MCF 10A (cell line): ENCODE data around the gene TRIM71. TPM values are rescaled to one million over a fixed set of nuclear protein-coding genes. Genes with fewer than 3 reads are reported as not detected.
"Not testable (repeated sequence)": the region's sequence is repeated elsewhere in the genome, so short reads cannot be mapped to it uniquely, and the experiment has no call there.

Experiments
- BruUV-seq: library from RNA; stranded (reverse); fragments of 400-500 nt; replicated peaks from 2 replicates; lab custom pipeline; 2021; lab: Mats Ljungman, UMichigan
- CTCF ChIA-PET: fragments of 300-600 bp; sonication (Branson Sonifier 250); formaldehyde crosslinking; extraction: SDS; loops from one replicate; lab custom pipeline; 2021; ENCODE audit warnings: antibody characterized with exemption, inconsistent platforms; lab: Yijun Ruan, JAX
- POLR2A ChIA-PET: fragments of 300-600, 350-650 bp; sonication (Branson Sonifier 250); formaldehyde crosslinking; extraction: SDS; loops from one replicate; lab custom pipeline; 2020; ENCODE audit warnings: antibody characterized with exemption, inconsistent platforms; lab: Yijun Ruan, JAX
- DNase-seq: peaks from one replicate; pipeline ENCODE4 v3.0.0-alpha.2; 2018; ENCODE audit not compliant: unreplicated experiment
- H3K27ac Mint-ChIP-seq: one replicate; pipeline ENCODE4 v1.8.0; 2022; ENCODE audit warnings: mild to moderate bottlenecking, low read depth, mixed read lengths; ENCODE audit not compliant: unreplicated experiment
- H3K27me3 Mint-ChIP-seq: one replicate; pipeline ENCODE4 v1.8.0; 2022; ENCODE audit warnings: mixed read lengths; ENCODE audit not compliant: insufficient read depth, unreplicated experiment
- H3K36me3 Mint-ChIP-seq: one replicate; pipeline ENCODE4 v1.8.0; 2022; ENCODE audit warnings: mild to moderate bottlenecking, moderate library complexity, mixed read lengths; ENCODE audit not compliant: insufficient read depth, unreplicated experiment
- H3K4me1 Mint-ChIP-seq: one replicate; pipeline ENCODE4 v1.8.0; 2022; ENCODE audit warnings: mixed read lengths; ENCODE audit not compliant: insufficient read depth, unreplicated experiment
- H3K4me3 Mint-ChIP-seq: one replicate; pipeline ENCODE4 v1.8.0; 2022; ENCODE audit warnings: mild to moderate bottlenecking, moderate library complexity, mixed read lengths; ENCODE audit not compliant: unreplicated experiment
- H3K9me3 Mint-ChIP-seq: one replicate; pipeline ENCODE4 v1.8.0; 2022; ENCODE audit warnings: mixed read lengths; ENCODE audit not compliant: unreplicated experiment
- CTCF ChIP-seq: fragments of 200-600 bp; IDR thresholded peaks from one replicate; pipeline ENCODE4 v1.8.0; 2022; ENCODE audit warnings: antibody characterized with exemption, mild to moderate bottlenecking; ENCODE audit not compliant: unreplicated experiment
- intact Hi-C: fragments of 100-400 bp; cut with micrococcal nuclease; formaldehyde crosslinking; loops from 2 replicates; pipeline ENCODE4 v1.14.1; 2022
- total RNA-seq: library from RNA; stranded (reverse); gene quantifications from 2 replicates; pipeline ENCODE4 v1.2.3, GENCODE V29; 2022

The TRIM71 gene
- total RNA-seq, 1 experiment from 2014 or later, result 0.05 TPM

GRCh38 chr3:32922078-32922477, 104.3 kb downstream of the TRIM71 start:
- H3K4me3 Mint-ChIP-seq, result no peak overlapping the region
- H3K4me1 Mint-ChIP-seq, result peaks cover 9% of the 10 kb centered on the region
- BruUV-seq, result no TSS peak
- POLR2A ChIA-PET, result interaction anchor here (0.6 to 3.8 kb wide), 5 partner anchors 7 to 269 kb away, joined by 3 to 29 read pairs (median 4); no protein-coding TSS in a partner anchor
- no peaks in the 10 kb centered on the region for H3K27me3 Mint-ChIP-seq
- no peak for TF ChIP-seq CTCF
- no peak for DNase-seq
- H3K36me3 Mint-ChIP-seq, result no peaks in the 10 kb centered on the region
- H3K9me3 Mint-ChIP-seq, result no peaks in the 10 kb centered on the region
- intact Hi-C loops, result no loop called here
- H3K27ac Mint-ChIP-seq, result peak overlapping the region; percentile 69
- CTCF ChIA-PET, result interaction anchor here (0.6 to 1.2 kb wide), 3 partner anchors 11 to 49 kb away, joined by 3 read pairs; no protein-coding TSS in a partner anchor

GRCh38 chr3:32930161-32930560, 112.4 kb downstream of the TRIM71 start:
- no peak overlapping the region for H3K27ac Mint-ChIP-seq
- no TSS peak for BruUV-seq
- TF ChIP-seq CTCF, result no peak
- intact Hi-C loops, result no loop called here
- H3K9me3 Mint-ChIP-seq, result no peaks in the 10 kb centered on the region
- H3K36me3 Mint-ChIP-seq, result no peaks in the 10 kb centered on the region
- POLR2A ChIA-PET, result no interaction called here
- DNase-seq, result no peak
- CTCF ChIA-PET, result no interaction called here
- H3K4me1 Mint-ChIP-seq, result peaks cover 18% of the 10 kb centered on the region
- H3K4me3 Mint-ChIP-seq, result no peak overlapping the region
- no peaks in the 10 kb centered on the region for H3K27me3 Mint-ChIP-seq

- H3K4me3 Mint-ChIP-seq, intact Hi-C loops, H3K9me3 Mint-ChIP-seq, DNase-seq, BruUV-seq, H3K27me3 Mint-ChIP-seq, H3K27ac Mint-ChIP-seq, H3K36me3 Mint-ChIP-seq: not testable (repeated sequence)
- H3K4me1 Mint-ChIP-seq, result peaks cover 18% of the 10 kb centered on the region
- ChIA-PET POLR2A (interaction anchor here (0.6 kb wide), 1 partner anchor 226 kb away, joined by 3 read pairs; no protein-coding TSS in a partner anchor), CTCF (interaction anchor here (0.6 to 1.2 kb wide), 5 partner anchors 75 to 556 kb away, joined by 3 to 4 read pairs (median 3); no protein-coding TSS in a partner anchor)
These were observed 113.5 kb downstream of the TRIM71 start for GRCh38 chr3:32931273-32931672.

GRCh38 chr3:32934150-32934742, 116.4 kb downstream of the TRIM71 start:
- peak; percentile 42 for DNase-seq
- intact Hi-C loops, result loop anchor here (1.0 to 2.0 kb wide), 3 partner anchors 153 to 423 kb away; no protein-coding TSS in a partner anchor
- H3K9me3 Mint-ChIP-seq, result no peaks in the 10 kb centered on the region
- no peak overlapping the region for H3K4me3 Mint-ChIP-seq
- no peak overlapping the region for H3K27ac Mint-ChIP-seq
- ChIA-PET CTCF (interaction anchor here (0.6 to 3.4 kb wide), 31 partner anchors 9 to 431 kb away, joined by 3 to 77 read pairs (median 4); no protein-coding TSS in a partner anchor), POLR2A (interaction anchor here (0.7 to 1.6 kb wide), 3 partner anchors 19 to 200 kb away, joined by 3 to 4 read pairs (median 4); no protein-coding TSS in a partner anchor)
- H3K36me3 Mint-ChIP-seq, result no peaks in the 10 kb centered on the region
- H3K4me1 Mint-ChIP-seq, result peaks cover 14% of the 10 kb centered on the region
- TF ChIP-seq CTCF, result peak; percentile 67
- BruUV-seq, result no TSS peak
- H3K27me3 Mint-ChIP-seq, result no peaks in the 10 kb centered on the region
